HG02973 (cell line): ENCODE results near the gene TEX44.
"Not testable (repeated sequence)": the region's sequence is repeated elsewhere in the genome, so short reads cannot be mapped to it uniquely, and the experiment has no call there.

Source experiments
- ATAC-seq: cut with Tn5 transposase; IDR thresholded peaks from one replicate; pipeline ENCODE4 v1.9.1; 2021; ENCODE audit warnings: moderate library complexity; ENCODE audit not compliant: unreplicated experiment

TEX44 gene

GRCh38 chr2:231592636-231593145 is at the start of gene TEX44:
TSS of gene TEX44 (plus strand) at chr2:231592864. CDS start at chr2:231592952, 88 bp downstream.
- no peak for ATAC-seq

GRCh38 chr2:231545105-231545902 is 47.4 kb upstream of the TEX44 start:
- peak; percentile 98 for ATAC-seq

GRCh38 chr2:231546014-231546715 is 46.5 kb upstream of the TEX44 start:
- no peak for ATAC-seq

- ATAC-seq, result no peak
These were observed 45.2 kb upstream of the TEX44 start for GRCh38 chr2:231547315-231548110.

GRCh38 chr2:231548752-231549151 is 43.9 kb upstream of the TEX44 start:
- ATAC-seq, result no peak

- ATAC-seq, result no peak
These were observed 43.0 kb upstream of the TEX44 start for GRCh38 chr2:231549446-231550239.

GRCh38 chr2:231552752-231553151 is 39.9 kb upstream of the TEX44 start:
- no peak for ATAC-seq

GRCh38 chr2:231554327-231554726 is 38.3 kb upstream of the TEX44 start:
- no peak for ATAC-seq

- no peak for ATAC-seq
These were observed 37.7 kb upstream of the TEX44 start for GRCh38 chr2:231554748-231555545.

- ATAC-seq, result not testable (repeated sequence)
These were observed 36.2 kb upstream of the TEX44 start for GRCh38 chr2:231556496-231556895.

GRCh38 chr2:231556981-231557380 is 35.7 kb upstream of the TEX44 start:
- ATAC-seq, result no peak

- ATAC-seq, result peak; percentile 80
These were observed 35.0 kb upstream of the TEX44 start for GRCh38 chr2:231557571-231558217.

- no peak for ATAC-seq
These were observed 29.2 kb upstream of the TEX44 start for GRCh38 chr2:231563378-231563961.

GRCh38 chr2:231565887-231566594 is 26.6 kb upstream of the TEX44 start:
- ATAC-seq, result no peak

GRCh38 chr2:231567159-231567558 is 25.5 kb upstream of the TEX44 start:
- ATAC-seq, result no peak

GRCh38 chr2:231568098-231568784 is 24.4 kb upstream of the TEX44 start:
- no peak for ATAC-seq

- ATAC-seq, result no peak
These were observed 23.8 kb upstream of the TEX44 start for GRCh38 chr2:231568785-231569435.
